AG04449 (cell line): ENCODE data around the gene CLIC5.

ENCODE experiments used
- CTCF ChIA-PET: fragments of 350-600 bp; formaldehyde crosslinking; extraction: SDS; loops from one replicate; lab custom pipeline; 2021; ENCODE audit warnings: antibody characterized with exemption; lab: Yijun Ruan, JAX
- POLR2A ChIA-PET: fragments of 400-600, 350-600 bp; formaldehyde crosslinking; extraction: SDS; loops from one replicate; lab custom pipeline; 2020; ENCODE audit warnings: antibody characterized with exemption, inconsistent platforms; lab: Yijun Ruan, JAX
- DNase-seq: peaks from one replicate; pipeline ENCODE4 v3.0.0-alpha.2; 2010; ENCODE audit warnings: low read depth, low spot score
- H3K4me3 ChIP-seq: 2 replicates; pipeline ENCODE4 v1.5.1; 2011; ENCODE audit warnings: low read depth, mild to moderate bottlenecking, control low read depth, low read length
- CTCF ChIP-seq: IDR thresholded peaks from one replicate; pipeline ENCODE4 v1.5.1; 2011; ENCODE audit warnings: mild to moderate bottlenecking, moderate library complexity, low read length, control low read depth, inconsistent platforms; ENCODE audit not compliant: insufficient read depth; ENCODE audit errors: missing control alignments

Gene CLIC5

DNA sequence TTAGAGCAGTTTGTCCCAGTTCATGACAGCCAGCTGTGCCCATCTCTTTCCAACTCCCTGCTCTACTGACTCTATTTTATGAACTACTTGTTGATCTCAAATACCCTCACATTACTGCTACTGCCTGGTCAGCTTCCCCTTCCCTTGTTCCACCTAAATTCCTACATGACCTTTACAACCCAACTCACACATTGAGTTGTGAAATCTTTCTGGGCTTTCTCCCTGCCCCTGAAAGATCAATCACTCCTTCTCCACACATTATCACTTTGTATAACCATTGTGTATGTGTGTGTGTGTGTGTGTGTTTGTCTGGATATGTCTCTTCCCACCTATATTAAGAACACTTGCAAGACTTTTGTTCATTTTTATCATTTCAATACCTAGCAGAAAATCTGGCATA, 42.1 kb upstream of the CLIC5 start:
- H3K4me3 ChIP-seq: no peak overlapping the region
- no peak for TF ChIP-seq CTCF
- ChIA-PET CTCF (no interaction called here), POLR2A (no interaction called here)
- no peak for DNase-seq

- no peak overlapping the region for H3K4me3 ChIP-seq
- ChIA-PET POLR2A (no interaction called here), CTCF (no interaction called here)
- no peak for TF ChIP-seq CTCF
- DNase-seq: no peak
Observed at GRCh38 chr6:46056906-46057529, 41.4 kb upstream of the CLIC5 start.

GRCh38 chr6:46054516-46054915, 38.9 kb upstream of the CLIC5 start:
- no peak overlapping the region for H3K4me3 ChIP-seq
- POLR2A ChIA-PET: no interaction called here
- TF ChIP-seq CTCF: no peak
- CTCF ChIA-PET: no interaction called here
- no peak for DNase-seq

GRCh38 chr6:46053039-46053933, 37.6 kb upstream of the CLIC5 start:
- TF ChIP-seq CTCF: no peak
- DNase-seq: no peak
- ChIA-PET POLR2A (no interaction called here), CTCF (interaction anchor here (1.1 to 1.4 kb wide), 2 partner anchors 12 to 122 kb away, joined by 3 read pairs; no protein-coding TSS in a partner anchor)
- H3K4me3 ChIP-seq: no peak overlapping the region

- DNase-seq: no peak
- POLR2A ChIA-PET: no interaction called here
- CTCF ChIA-PET: interaction anchor here (1.1 to 1.4 kb wide), 3 partner anchors 11 to 121 kb away, joined by 3 read pairs; no protein-coding TSS in a partner anchor
- TF ChIP-seq CTCF: no peak
- no peak overlapping the region for H3K4me3 ChIP-seq
Observed at GRCh38 chr6:46052479-46052878, 36.8 kb upstream of the CLIC5 start.

- DNase-seq: no peak
- ChIA-PET CTCF (interaction anchor here (1.1 kb wide), 2 partner anchors 39 to 121 kb away, joined by 3 read pairs; no protein-coding TSS in a partner anchor), POLR2A (no interaction called here)
- no peak overlapping the region for H3K4me3 ChIP-seq
- no peak for TF ChIP-seq CTCF
Observed at GRCh38 chr6:46051962-46052361, 36.3 kb upstream of the CLIC5 start.
